Kidney epithelial cell (primary cell): Measurements from ENCODE around the gene ZBTB43. TPM values are rescaled to one million over a fixed set of nuclear protein-coding genes. Genes with fewer than 3 reads are reported as not detected.

Source experiments
- DNase-seq: peaks from one replicate; pipeline ENCODE4 v3.0.0-alpha.2; 2010; ENCODE audit warnings: low read depth
- H3K27me3 ChIP-seq: 2 replicates; pipeline ENCODE4 v1.6.0; 2011; ENCODE audit warnings: low read length; ENCODE audit not compliant: control insufficient read depth, insufficient read depth
- H3K36me3 ChIP-seq: 2 replicates; pipeline ENCODE4 v1.5.1; 2011; ENCODE audit warnings: low read length; ENCODE audit not compliant: control insufficient read depth, insufficient read depth
- H3K4me3 ChIP-seq: 2 replicates; pipeline ENCODE4 v1.5.1; 2011; ENCODE audit warnings: low read depth, mild to moderate bottlenecking, control low read depth, low read length
- CTCF ChIP-seq: IDR thresholded peaks from 2 replicates; pipeline ENCODE4 v1.5.1; 2011; ENCODE audit warnings: mild to moderate bottlenecking, moderate library complexity, low read length, control low read depth, inconsistent platforms; ENCODE audit not compliant: insufficient read depth, poor library complexity, severe bottlenecking
- total RNA-seq: library from RNA; depleted of rRNA; stranded (reverse); fragments of >200 nt; gene quantifications from 2 replicates; pipeline ENCODE4 v1.2.3, GENCODE V29; 2015

ZBTB43 gene
- total RNA-seq, 1 donor from 2014 or later: 11.8 TPM

DNA sequence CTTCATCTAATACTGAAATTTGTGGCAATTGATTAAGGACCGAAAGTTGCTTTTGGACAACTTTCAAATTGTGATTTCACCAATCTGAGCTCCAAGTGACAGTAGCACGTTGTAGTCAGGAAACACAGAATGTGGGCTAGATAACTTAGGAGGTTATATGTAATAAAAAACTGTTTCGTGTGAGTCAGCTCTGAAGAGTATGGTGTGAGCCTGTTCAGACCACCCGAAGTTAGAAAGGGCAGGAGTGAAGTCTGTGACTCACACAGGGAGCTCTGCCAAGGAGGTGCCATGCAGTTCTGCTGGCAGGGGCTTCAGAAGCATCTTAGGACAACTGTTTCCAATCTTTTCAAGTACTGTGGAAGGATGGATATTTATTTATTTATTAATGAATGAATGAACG is 39.2 kb downstream of the ZBTB43 start:
- H3K27me3 ChIP-seq: no peaks in the 10 kb centered on the region
- no peaks in the 10 kb centered on the region for H3K36me3 ChIP-seq
- H3K4me3 ChIP-seq: no peak overlapping the region
- TF ChIP-seq CTCF: no peak
- peak; percentile 56 for DNase-seq

DNA sequence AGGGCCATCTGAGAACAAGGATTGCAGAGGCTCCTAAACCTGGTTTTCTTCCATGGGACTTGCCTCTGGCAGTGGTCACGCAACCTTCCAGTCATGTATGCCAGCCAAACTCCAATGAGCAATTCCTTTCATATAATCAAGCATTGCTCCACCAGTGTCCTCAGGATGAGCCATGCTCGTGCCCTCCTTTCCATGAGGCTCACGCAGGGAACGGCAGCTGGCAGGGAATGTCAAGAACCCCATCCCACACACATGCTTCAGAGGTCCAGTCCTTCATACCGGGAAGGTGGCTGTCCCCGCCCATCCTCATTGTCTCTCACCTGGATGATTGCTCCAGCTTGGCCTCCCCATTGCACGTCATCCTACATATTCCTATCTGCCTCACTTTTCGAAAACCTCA is 42.2 kb downstream of the ZBTB43 start:
- no peak for TF ChIP-seq CTCF
- Histone ChIP-seq H3K4me3 (no peak overlapping the region), H3K36me3 (no peaks in the 10 kb centered on the region), H3K27me3 (no peaks in the 10 kb centered on the region)
- no peak for DNase-seq

GRCh38 chr9:126849591-126850225 is 44.9 kb downstream of the ZBTB43 start:
- no peak for TF ChIP-seq CTCF
- DNase-seq: no peak
- no peaks in the 10 kb centered on the region for H3K36me3 ChIP-seq
- H3K4me3 ChIP-seq: no peak overlapping the region
- H3K27me3 ChIP-seq: peaks cover 6% of the 10 kb centered on the region

- no peaks in the 10 kb centered on the region for H3K36me3 ChIP-seq
- no peak for DNase-seq
- no peak for TF ChIP-seq CTCF
- no peak overlapping the region for H3K4me3 ChIP-seq
- peaks cover 6% of the 10 kb centered on the region for H3K27me3 ChIP-seq
Observed at GRCh38 chr9:126851286-126851880, 46.5 kb downstream of the ZBTB43 start.

- no peak for TF ChIP-seq CTCF
- DNase-seq: no peak
- H3K36me3 ChIP-seq: no peaks in the 10 kb centered on the region
Observed at GRCh38 chr9:126852086-126852688, 47.3 kb downstream of the ZBTB43 start.

More at GRCh38 chr9:126852086-126852688, 47.3 kb downstream of the ZBTB43 start:
- Histone ChIP-seq H3K27me3 (peaks cover 6% of the 10 kb centered on the region), H3K4me3 (no peak overlapping the region)
